ENCODE measurements around the gene CDC14A.
"Not testable (repeated sequence)": the region's sequence is repeated elsewhere in the genome, so short reads cannot be mapped to it uniquely, and the experiment has no call there.

The CDC14A gene

GRCh38 chr1:100396651-100397050, 44.3 kb downstream of the CDC14A start:
- no peak for DNase-seq (ENCODE audit: insufficient read length, low spot score)
- FAIRE-seq = peak; percentile 26
- TF ChIP-seq POLR2A (IDR thresholded peaks at IDR 0.05; ENCODE audit: low read depth, low read length) (no peak), TAF1 (IDR thresholded peaks at IDR 0.05; ENCODE audit: low read depth, low read length) (no peak), SPI1 (IDR thresholded peaks at IDR 0.05; ENCODE audit: low read depth, low read length) (no peak), POU2F2 (IDR thresholded peaks at IDR 0.05; ENCODE audit: low read depth, low read length) (no peak), POLR2AphosphoS5 (IDR thresholded peaks at IDR 0.05; ENCODE audit: low read depth, low read length) (no peak), PAX5 (IDR thresholded peaks at IDR 0.05; ENCODE audit: insufficient read depth, low read length, severe bottlenecking) (no peak)

DNA sequence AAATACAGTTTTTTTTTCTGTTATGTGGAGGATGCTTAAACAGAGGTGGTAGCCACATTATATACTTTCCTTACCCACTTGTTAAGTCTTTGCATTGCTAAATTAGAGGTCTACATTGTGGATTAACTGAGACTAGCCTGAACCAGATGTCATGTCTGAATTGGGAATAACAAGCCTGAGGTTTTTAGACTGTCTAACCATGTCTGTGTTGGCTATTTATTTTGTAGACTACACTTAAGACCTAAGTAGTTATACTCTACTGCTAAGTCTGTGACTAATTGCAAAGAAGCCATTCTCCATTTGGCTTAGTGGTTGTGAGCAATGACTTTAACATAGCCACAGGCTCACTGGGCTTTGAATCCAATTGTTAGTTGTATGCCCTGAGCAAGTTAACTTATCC, 45.4 kb downstream of the CDC14A start:
- TF ChIP-seq PAX5 (IDR thresholded peaks at IDR 0.05; ENCODE audit: insufficient read depth, low read length, severe bottlenecking) (no peak), SPI1 (IDR thresholded peaks at IDR 0.05; ENCODE audit: low read depth, low read length) (no peak), POLR2AphosphoS5 (IDR thresholded peaks at IDR 0.05; ENCODE audit: low read depth, low read length) (no peak), TAF1 (IDR thresholded peaks at IDR 0.05; ENCODE audit: low read depth, low read length) (no peak), POLR2A (IDR thresholded peaks at IDR 0.05; ENCODE audit: low read depth, low read length) (no peak), POU2F2 (IDR thresholded peaks at IDR 0.05; ENCODE audit: low read depth, low read length) (no peak)
- FAIRE-seq (peak; percentile 40), DNase-seq (ENCODE audit: insufficient read length, low spot score) (no peak)

GRCh38 chr1:100398648-100399047, 46.3 kb downstream of the CDC14A start:
- DNase-seq (ENCODE audit: insufficient read length, low spot score) (no peak), FAIRE-seq (no peak)
- TF ChIP-seq PAX5 (IDR thresholded peaks at IDR 0.05; ENCODE audit: insufficient read depth, low read length, severe bottlenecking) = no peak
- no peak for TF ChIP-seq POU2F2 (IDR thresholded peaks at IDR 0.05; ENCODE audit: low read depth, low read length)
- TF ChIP-seq POLR2AphosphoS5 (IDR thresholded peaks at IDR 0.05; ENCODE audit: low read depth, low read length) = no peak
- TF ChIP-seq SPI1 (IDR thresholded peaks at IDR 0.05; ENCODE audit: low read depth, low read length) = no peak
- TF ChIP-seq POLR2A (IDR thresholded peaks at IDR 0.05; ENCODE audit: low read depth, low read length) = no peak
- TF ChIP-seq TAF1 (IDR thresholded peaks at IDR 0.05; ENCODE audit: low read depth, low read length) = no peak

DNA sequence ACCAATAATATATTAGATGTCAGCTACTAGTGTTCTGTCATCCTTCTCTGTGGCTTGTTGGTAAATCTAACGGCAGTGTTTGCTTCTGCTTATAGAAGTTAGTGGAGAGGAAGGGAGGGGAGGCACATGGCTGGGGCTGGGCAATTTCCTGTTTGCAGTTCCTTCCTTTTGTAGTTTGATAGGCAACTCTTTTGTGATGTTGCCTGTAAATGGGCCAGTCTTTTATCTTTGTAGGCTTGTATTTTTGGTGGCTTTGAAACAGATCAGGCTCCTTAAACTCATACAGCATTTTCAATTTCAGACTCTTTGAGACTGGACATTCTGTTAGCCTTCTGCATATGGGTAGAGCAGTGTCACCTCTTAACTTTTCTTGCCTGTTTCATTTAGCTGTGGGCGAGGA, 48.1 kb downstream of the CDC14A start:
- TF ChIP-seq POLR2AphosphoS5 (IDR thresholded peaks at IDR 0.05; ENCODE audit: low read depth, low read length) = no peak
- TF ChIP-seq PAX5 (IDR thresholded peaks at IDR 0.05; ENCODE audit: insufficient read depth, low read length, severe bottlenecking) = no peak
- TF ChIP-seq POU2F2 (IDR thresholded peaks at IDR 0.05; ENCODE audit: low read depth, low read length) = no peak
- TF ChIP-seq TAF1 (IDR thresholded peaks at IDR 0.05; ENCODE audit: low read depth, low read length) = no peak
- TF ChIP-seq SPI1 (IDR thresholded peaks at IDR 0.05; ENCODE audit: low read depth, low read length) = peak; percentile 60
- DNase-seq (ENCODE audit: insufficient read length, low spot score) (no peak), FAIRE-seq (peak; percentile 74)

DNA sequence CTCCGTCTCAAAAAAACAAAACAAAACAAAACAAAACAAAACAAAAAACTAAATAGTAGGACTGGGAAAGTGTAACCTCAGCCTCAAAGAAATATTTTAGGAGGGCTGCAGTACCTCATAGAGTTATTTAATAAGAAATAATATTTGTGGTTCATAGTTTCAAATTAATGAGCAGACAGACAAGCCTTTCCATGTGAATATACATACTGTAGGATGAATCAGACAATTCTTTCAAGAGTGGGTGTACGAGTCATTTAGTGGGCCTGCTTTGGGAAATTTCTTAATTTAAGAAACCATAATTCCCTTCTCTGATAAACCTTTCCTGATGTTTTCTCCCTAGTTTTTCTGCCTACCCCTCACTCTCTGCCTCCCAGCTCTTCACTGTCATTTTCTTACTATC, 52.5 kb downstream of the CDC14A start:
- DNase-seq (ENCODE audit: insufficient read length, low spot score) (no peak), FAIRE-seq (no peak)
- TF ChIP-seq POU2F2 (IDR thresholded peaks at IDR 0.05; ENCODE audit: low read depth, low read length) (no peak), SPI1 (IDR thresholded peaks at IDR 0.05; ENCODE audit: low read depth, low read length) (no peak), TAF1 (IDR thresholded peaks at IDR 0.05; ENCODE audit: low read depth, low read length) (no peak), POLR2A (IDR thresholded peaks at IDR 0.05; ENCODE audit: low read depth, low read length) (no peak), POLR2AphosphoS5 (IDR thresholded peaks at IDR 0.05; ENCODE audit: low read depth, low read length) (no peak), PAX5 (IDR thresholded peaks at IDR 0.05; ENCODE audit: insufficient read depth, low read length, severe bottlenecking) (no peak)

- not testable (repeated sequence) for FAIRE-seq; DNase-seq (ENCODE audit: insufficient read length, low spot score)
These were observed 53.6 kb downstream of the CDC14A start for GRCh38 chr1:100405902-100406301.

DNA sequence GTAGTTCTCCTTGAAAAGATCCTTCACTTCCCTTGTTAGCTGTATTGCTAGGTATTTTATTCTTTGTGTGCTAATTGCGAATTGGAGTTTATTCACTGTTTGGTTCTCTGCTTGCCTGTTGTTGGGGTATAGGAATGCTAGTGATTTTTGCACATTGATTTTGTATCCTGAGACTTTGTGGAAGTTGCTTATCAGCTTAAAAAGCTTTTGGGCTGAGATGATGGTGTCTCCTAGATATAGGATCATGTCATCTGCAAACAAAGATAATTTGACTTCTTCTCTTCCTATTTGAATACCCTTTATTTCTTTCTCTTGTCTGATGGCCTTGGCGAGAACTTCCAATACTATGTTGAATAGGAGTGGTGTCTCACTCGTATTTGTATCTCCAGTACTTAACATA, 55.1 kb downstream of the CDC14A start:
- not testable (repeated sequence) for DNase-seq (ENCODE audit: insufficient read length, low spot score); FAIRE-seq

GRCh38 chr1:100411019-100411418, 58.7 kb downstream of the CDC14A start:
- DNase-seq (ENCODE audit: insufficient read length, low spot score) (no peak), FAIRE-seq (no peak)
- TF ChIP-seq TAF1 (IDR thresholded peaks at IDR 0.05; ENCODE audit: low read depth, low read length) (no peak), SPI1 (IDR thresholded peaks at IDR 0.05; ENCODE audit: low read depth, low read length) (no peak), POLR2A (IDR thresholded peaks at IDR 0.05; ENCODE audit: low read depth, low read length) (no peak), PAX5 (IDR thresholded peaks at IDR 0.05; ENCODE audit: insufficient read depth, low read length, severe bottlenecking) (no peak), POU2F2 (IDR thresholded peaks at IDR 0.05; ENCODE audit: low read depth, low read length) (no peak), POLR2AphosphoS5 (IDR thresholded peaks at IDR 0.05; ENCODE audit: low read depth, low read length) (no peak)

DNA sequence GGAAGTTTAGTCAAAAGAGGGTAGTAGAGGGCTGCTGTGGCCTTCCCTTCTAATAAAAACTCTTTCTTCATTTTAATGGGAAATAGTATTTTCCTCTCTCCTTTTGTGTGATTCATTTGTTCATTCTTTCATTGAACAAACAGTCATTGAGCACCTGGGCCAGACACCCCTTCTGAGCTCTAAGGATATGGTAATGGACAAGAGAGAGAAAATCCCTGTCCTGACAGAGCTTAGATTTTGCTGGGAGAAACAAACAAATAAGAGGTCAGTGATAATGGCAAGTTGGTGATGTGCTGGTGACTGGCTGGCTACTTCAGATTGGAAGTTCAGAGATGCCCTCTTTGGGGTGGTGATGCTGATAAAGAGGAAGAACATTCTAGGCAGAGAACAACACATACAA, 59.3 kb downstream of the CDC14A start:
- DNase-seq (ENCODE audit: insufficient read length, low spot score) = no peak
- FAIRE-seq = no peak

GRCh38 chr1:100413035-100413434, 60.7 kb downstream of the CDC14A start:
- DNase-seq (ENCODE audit: insufficient read length, low spot score) (no peak), FAIRE-seq (no peak)
- TF ChIP-seq TAF1 (IDR thresholded peaks at IDR 0.05; ENCODE audit: low read depth, low read length) (no peak), POLR2AphosphoS5 (IDR thresholded peaks at IDR 0.05; ENCODE audit: low read depth, low read length) (no peak), POU2F2 (IDR thresholded peaks at IDR 0.05; ENCODE audit: low read depth, low read length) (no peak), SPI1 (IDR thresholded peaks at IDR 0.05; ENCODE audit: low read depth, low read length) (no peak), PAX5 (IDR thresholded peaks at IDR 0.05; ENCODE audit: insufficient read depth, low read length, severe bottlenecking) (no peak), POLR2A (IDR thresholded peaks at IDR 0.05; ENCODE audit: low read depth, low read length) (no peak)

More for the DNA sequence above, 59.3 kb downstream of the CDC14A start:
- TF ChIP-seq SPI1 (IDR thresholded peaks at IDR 0.05; ENCODE audit: low read depth, low read length) (no peak), TAF1 (IDR thresholded peaks at IDR 0.05; ENCODE audit: low read depth, low read length) (no peak), POLR2AphosphoS5 (IDR thresholded peaks at IDR 0.05; ENCODE audit: low read depth, low read length) (no peak), POU2F2 (IDR thresholded peaks at IDR 0.05; ENCODE audit: low read depth, low read length) (no peak), PAX5 (IDR thresholded peaks at IDR 0.05; ENCODE audit: insufficient read depth, low read length, severe bottlenecking) (no peak), POLR2A (IDR thresholded peaks at IDR 0.05; ENCODE audit: low read depth, low read length) (no peak)

Measured in GM12891 (cell line).